Endothelial cell of hepatic sinusoid (primary cell): Measurements from ENCODE around the gene POLD1.
"Not testable (repeated sequence)": the region's sequence is repeated elsewhere in the genome, so short reads cannot be mapped to it uniquely, and the experiment has no call there.

Experiments used
- in situ Hi-C: cut with HindIII; loops from 2 replicates; pipeline ENCODE4 v1.10.0; 2017; ENCODE audit warnings: low sequenced_read_pairs

POLD1 gene

DNA sequence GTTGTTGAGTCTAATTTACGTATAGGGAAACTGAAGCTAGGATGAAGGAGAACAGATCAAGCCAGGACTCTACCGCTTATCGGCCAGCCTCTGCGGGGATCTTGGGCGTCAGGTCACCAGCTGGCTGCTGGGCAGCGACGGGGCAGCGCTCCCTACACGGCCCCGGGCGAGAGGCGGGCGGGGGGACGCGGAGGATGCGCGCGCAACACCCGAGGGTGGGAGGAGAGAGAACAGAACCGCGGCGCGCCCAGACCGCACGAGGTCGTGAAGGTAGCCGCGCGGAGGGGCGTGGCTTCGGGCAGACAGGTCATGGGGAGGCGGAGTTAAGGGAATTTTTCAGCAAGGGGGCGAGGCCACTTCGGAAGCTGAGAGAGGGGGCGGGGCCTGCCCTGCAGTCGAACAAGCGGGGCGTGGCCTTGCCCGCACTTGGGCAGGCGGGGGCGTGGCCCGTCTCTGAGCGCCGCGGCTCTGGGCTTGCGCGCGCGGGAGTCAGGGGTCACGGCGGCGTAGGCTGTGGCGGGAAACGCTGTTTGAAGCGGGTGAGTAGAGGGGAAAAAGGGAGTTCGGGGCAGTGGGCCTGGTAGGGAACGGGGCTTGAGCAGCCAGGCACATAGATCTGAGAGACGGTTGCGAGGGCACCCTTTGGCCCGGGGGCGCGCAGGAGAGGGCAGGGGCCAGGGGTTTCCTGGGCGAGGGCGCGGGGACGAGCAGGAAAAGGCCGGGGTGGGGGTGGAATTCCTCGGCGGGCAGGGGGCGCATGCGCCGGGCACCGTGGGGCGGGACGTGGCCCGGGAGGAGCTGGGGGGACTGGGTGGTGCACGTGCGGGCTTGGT, at the start of gene POLD1:
Gene POLD1 (plus strand): TSS at position 496 of the 833 bp plus-strand sequence. CDS start 14,505 bp downstream, outside the sequence.
- in situ Hi-C loops = no loop called here

DNA sequence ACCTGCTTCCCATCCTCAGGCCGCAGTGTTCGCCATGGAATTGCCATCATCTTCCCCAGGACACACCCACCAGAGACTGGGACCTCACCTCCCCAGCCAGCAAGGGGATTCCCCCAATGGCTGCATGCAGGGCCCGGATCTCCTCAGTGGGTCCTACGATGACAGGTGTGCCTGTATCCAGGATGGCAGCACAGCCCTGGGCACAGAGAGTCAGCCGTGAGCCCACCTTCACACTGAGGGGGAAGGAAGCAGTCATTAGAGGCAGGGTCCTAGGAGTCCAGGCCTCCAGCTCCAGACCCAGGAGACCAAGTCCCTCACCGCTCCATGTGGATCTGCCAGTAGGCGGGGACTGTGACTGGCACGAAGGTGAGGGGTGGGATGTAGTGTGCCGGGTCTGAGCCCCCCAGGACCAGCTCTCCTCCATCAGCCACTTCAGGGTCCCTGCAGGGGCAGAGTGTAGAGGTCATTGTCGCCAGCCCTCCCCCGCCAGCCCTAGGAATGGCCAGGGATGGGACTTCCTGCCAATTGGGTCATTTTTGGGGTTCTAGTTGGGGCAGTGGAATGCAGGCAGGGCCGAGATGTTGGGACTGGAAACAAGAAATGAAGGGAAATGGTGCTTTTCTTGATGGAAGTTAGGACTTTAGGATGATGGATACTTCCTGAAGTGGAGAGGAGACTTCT, 49.3 kb upstream of the POLD1 start:
- in situ Hi-C loops = loop anchor here (5.0 kb wide), 1 partner anchor 53 kb away; no protein-coding TSS in a partner anchor

DNA sequence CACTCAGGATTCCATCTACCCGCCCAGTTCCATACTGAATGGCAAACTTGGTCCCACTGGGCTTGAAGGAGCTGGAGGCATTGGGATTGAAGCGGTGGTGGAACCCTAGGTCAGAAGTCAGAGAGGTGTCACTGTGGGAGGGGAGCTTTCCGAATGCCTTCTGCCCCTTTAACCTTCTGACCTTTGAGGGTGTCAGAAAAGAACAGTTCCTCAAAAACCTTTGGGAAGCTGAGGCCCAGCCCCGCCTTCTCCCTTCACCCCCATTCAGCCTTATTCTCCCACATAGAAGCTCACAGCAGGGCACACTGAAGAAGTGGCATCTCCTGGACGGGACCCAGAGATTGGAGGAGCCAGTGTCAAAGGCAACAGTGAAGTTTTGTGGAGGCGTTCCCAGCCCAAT, 47.1 kb upstream of the POLD1 start:
- in situ Hi-C loops = not testable (repeated sequence)

DNA sequence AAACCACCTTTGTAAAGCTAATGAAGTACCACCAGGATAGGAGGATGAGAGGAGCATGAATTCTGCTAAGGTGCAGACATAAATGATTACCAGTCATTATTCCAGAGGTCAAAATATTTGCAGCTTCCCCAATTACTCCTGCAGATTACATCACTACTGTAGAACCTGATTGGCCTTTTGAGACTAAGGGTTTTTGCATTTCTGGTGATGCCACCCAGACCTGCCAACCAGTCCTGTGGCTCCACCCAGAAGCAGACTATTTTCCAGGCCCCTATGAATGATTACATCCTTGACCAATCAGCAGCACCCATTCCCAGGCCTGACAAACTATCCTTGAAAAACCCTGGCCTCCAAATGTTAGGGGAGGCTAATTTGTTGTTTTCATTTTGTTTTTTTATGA, 43.8 kb upstream of the POLD1 start:
- in situ Hi-C loops = no loop called here

DNA sequence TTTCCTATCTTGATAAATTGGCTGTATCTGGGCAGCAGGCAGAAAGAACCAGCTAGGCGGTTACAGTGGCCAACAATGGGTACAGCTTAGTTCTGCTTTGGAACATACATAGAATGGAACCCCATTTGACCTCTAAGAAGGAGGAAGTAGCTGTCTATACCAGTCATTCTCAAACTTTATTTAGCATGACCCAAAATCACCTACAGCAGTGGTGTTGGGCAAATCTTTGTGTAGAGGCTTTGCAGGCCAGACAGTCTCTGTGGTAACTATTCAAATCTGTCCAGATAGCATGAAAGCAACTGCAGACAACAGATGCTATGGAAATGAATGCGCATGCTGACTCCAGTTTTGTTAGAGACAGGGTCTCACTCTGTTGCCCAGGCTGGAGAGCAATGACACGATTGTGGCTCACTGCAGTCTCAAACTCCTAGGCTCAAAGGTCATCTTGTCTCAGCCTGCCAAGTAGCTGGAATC, 43.0 kb upstream of the POLD1 start:
- in situ Hi-C loops = no loop called here

DNA sequence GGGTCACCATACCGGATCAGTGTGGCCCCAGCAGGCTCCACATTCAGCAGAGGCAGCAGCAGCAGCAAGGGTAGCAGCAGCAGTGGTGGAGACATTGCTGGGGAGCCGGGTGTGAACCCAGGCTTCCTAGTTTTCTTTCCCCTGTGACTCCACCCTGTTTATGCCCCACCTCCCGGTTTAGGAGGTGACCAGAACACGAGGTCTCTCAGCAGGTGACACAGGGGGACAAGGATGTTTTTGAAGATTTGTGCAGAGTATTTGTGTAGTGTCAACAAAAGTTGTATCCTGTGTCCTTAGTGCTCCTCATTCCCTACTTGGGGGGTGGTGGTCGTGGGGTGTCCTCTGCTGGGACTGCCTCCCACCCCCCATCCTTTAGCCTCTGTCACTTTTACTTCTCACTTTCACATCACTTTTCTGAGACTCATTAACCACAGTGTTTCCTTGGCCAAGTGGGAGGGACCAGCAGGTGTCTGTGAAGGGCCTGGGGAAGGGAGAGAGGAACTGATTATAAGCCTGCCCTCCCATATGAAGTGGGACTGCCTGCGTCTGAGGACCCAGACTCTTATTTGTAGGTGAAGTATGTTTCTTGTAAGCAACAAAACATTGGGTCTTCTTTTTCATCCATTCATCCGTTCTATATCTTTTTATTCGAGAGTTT, 39.4 kb upstream of the POLD1 start:
- in situ Hi-C loops = no loop called here

DNA sequence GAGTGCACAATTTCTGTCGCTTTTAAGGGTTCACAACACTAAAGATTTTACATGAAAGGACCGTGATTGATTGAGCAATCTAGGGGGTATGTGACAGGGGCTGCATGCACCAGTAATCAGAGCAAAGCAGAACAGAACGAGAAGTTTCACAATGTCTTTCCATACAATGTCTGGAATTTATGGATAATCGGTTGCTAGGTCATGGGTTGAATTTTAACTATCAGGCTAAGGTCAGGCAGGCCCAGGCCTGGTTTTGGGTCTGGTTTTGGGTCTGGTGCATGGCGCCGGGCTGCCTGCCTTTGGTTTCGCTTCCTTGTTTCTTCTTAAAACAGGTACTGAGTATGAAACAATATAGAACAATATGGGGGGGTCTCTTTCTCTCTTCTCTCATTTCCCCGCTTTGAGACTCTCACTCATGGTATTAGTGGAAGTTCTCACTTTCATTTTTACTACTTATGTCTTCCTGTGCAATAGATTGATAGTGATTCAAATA, 37.0 kb upstream of the POLD1 start:
- in situ Hi-C loops = not testable (repeated sequence)

DNA sequence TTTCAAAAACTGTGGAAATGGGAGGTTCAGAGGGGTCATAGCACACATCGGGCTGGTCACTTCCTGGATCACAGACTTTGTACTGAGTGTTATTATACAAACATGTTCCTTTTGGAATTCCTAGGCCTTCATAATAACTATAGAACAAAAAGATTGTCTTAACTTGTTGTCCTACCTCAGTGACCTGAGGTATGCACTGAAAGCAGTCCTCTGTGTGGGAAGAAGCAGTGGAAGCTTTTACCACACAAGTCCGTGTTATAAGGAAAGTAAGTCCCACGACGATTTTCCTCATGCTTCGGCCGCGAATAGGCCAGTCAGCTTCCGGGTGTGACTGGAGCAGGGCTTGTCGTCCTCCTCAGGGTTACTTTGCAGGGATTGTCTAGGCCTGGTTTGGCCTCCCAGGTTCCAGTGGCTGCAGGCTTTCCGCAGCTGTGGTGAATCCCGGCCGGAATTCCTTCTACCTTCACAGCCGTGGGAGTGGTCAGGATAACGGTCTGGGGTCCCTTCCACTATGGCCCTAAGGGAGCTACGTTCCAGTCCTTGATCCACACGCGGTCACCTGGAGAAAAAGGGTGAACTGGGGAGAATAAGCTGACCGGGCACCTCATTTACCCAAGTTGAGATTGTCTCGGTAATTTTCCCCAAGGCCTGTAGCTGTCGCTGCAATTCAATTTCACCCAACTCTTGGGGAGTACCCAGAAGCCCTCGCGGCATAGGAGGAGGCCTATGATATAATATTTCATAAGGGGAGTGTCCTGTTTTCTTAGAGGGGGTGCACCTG, 34.7 kb upstream of the POLD1 start:
- in situ Hi-C loops = loop anchor here (10.0 kb wide), 1 partner anchor 125 kb away; the partner anchor contains the start of genes EMC10 and GARIN5A

DNA sequence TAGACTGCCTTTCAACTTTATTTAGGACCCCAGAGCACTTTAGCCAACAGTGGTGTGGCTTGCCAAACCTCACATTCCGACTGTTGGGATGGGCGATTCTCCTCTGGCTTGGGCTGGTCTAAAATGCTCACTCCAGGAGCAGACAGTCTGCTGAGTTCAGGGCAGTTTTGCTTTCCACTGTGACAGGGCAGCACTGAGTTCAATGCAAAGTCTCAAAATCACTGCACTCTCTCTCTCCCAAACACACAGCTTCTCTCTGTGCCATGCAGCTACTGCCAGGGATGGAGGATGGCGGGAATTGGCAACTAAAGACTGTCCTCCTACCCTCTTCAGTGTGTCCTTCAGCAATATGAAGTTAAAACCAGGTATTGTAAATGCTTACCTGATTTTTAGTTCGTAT, 31.9 kb upstream of the POLD1 start:
- in situ Hi-C loops = loop anchor here (10.0 kb wide), 1 partner anchor 123 kb away; the partner anchor contains the start of genes EMC10 and GARIN5A

DNA sequence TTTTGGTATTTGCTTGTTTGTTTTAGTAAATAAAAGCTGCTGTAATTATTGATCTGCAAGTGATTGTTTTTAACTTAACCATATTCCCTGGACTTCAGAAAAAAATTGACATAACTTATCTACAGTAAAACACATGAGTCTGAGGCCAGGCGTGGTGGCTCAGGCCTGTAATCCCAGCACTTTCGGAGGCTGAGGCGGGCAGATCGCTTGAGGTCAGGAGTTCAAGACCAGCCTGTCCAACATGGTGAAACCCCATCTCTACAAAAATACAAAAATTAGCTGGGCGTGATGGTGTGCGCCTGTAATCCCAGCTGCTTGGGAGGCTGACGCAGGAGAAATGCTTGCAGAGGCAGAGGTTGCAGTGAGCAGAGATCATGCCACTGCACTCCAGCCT, 30.7 kb upstream of the POLD1 start:
- in situ Hi-C loops = loop anchor here (10.0 kb wide), 1 partner anchor 121 kb away; the partner anchor contains the start of genes EMC10 and GARIN5A

DNA sequence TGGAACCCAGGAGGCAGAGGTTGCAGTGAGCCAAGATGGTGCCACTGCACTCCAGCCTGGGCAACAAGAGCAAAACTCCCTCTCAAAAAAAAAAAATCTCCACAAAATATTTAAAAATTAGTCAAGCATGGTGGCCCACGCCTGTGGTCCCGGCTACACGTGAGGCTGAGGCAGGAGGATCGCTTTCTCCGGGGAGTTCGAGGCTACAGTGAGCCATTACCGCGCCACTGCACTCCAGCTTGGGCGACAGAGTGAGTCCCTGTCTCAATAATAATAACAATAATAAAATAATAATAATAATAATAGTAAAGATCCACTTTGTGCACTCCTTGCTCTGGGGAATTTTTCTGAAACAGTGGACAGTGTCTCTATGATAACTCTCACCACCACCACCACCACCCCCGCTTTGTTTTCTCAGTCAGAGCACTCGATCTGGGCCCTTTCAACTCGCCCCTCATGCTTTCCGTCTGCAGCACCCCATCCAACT, 27.4 kb upstream of the POLD1 start:
- in situ Hi-C loops = loop anchor here (10.0 kb wide), 1 partner anchor 118 kb away; the partner anchor contains the start of genes EMC10 and GARIN5A

DNA sequence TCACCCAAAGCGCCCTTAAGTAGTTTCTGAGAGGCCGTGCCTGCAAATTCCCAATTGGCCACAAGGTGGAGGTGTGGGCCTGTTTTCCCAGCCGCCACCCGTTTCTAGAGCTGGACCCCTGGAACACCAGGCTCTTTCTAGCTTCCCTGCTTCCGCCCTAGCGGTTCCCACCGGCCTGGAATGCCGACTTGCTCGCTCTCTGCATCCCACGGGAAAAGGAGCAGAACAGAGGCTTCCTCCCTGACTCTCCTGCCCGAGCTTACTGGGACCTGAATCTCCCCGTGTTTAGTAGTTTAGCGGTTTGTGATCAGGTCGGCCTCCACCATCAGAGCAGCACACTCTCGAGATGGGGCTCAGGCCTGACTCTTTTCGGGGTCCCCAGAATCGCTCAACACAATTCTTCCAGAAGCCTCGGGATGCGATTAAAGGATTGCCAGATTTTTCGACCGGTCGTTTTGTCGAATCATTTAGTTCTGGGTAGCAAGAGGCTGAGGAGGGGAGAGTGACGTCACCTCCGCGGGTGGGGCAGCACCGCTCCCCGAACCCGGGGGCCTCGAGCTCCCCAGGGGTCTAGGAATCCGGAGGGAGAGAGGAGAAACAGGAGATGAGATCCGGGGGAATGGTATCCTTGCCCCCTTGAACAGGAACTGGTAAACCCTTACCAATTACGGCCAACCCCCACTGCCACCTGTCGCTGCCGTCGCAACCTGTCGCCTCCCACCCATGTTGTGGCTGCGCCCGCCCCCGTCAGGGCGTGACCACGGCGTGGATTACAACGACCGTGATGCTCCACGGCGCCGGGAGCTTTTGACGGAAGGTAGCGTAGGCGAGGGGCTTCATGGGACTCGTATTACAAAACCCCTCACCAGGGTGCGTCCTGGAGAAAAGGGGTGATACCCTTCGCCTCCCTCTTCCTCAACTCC, 26.7 kb upstream of the POLD1 start:
- in situ Hi-C loops = loop anchor here (10.0 kb wide), 1 partner anchor 117 kb away; the partner anchor contains the start of genes EMC10 and GARIN5A

DNA sequence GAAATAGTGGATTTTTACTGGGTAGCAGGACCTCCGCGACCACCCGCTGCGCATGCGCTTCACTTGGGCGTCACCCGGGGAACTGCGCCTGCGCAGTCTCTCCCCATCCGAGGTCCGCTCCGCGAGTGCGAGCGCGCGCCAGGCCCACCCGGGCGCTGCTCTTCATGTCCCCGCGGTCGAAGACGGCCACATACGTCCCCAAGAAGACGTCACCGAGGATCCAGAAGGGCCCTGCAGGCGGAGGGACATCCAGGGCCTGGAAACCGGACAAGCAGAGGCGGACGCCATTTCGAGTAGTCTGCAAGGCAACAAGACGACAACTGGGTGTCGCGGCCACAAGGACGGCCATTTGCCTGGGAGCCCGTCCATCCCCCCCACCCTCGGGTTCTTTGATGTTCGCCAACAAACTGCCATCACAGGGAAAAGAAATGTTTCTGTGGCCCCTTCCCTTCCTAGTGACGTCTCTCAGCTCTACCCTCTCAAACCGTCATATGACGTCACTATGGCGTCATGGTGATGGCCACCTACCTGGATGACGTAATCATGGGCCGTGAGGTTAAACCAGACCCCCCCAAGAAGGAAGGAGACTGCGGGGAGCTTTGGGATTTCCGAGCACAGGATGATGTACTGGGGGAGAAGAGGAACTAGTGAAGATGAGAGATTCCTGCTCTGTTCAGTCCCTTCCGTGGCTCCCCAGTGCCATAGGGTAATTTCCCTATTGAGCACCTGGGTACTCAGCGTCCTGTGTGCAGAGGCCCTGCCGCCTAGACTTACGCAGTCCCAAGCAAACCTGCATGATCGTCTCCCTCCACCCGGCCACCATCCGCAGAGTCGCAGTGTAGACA, 25.4 kb upstream of the POLD1 start:
- in situ Hi-C loops = loop anchor here (10.0 kb wide), 1 partner anchor 116 kb away; the partner anchor contains the start of genes EMC10 and GARIN5A

DNA sequence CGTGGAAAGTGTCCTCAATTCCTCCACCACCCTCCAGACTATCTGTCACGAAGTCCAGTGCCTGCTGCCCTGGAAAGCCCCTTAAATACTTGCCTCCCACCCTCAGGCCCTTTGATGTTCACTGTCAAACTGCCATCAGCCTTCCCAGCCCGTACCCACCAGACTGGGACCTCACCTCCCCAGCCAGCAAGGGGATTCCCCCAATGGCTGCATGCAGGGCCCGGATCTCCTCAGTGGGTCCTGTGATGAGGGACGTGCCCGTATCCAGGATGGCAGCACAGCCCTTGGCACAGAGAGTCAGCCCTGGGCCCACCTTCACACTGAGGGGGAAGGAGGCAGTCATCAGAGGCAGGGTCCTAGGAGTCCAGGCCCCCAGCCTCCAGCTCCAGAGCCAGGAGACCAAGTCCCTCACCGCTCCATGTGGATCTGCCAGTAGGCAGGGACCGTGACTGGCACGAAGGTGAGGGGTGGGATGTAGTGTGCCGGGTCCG, 24.8 kb upstream of the POLD1 start:
- in situ Hi-C loops = loop anchor here (10.0 kb wide), 1 partner anchor 115 kb away; the partner anchor contains the start of genes EMC10 and GARIN5A

DNA sequence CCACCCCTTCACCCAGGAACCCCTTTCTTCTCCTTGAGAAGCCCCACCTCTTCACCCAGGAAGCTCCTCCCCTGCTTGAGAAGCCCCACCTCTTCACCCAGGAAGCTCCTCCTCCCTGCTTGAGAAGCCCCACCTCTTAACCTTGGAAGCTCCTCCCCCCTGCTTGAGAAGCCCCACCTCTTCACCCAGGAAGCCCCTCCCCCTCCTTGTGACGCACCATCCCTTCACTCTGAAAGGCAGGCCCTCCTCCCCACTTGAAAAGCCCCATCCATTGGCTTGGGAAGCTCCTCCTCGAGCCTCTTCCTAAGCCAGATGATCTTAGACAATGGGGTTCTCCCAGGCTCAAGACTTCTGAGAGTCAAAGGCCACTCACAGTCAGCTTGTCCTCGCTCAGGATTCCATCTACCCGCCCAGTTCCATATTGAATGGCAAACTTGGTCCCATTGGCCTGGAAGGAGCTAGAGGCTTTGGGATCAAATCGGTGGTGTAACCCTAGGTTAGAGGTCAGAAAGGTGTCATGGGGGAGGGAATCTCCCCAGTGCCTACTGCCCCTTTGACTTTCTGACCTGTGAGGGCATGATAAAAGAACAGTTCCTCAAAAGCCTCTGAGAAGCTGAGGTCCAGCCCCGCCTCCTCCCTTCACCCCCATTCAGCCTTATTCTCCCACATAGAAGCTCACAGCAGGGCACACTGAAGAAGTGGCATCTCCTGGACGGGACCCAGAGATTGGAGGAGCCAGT, 22.7 kb upstream of the POLD1 start:
- in situ Hi-C loops = no loop called here

DNA sequence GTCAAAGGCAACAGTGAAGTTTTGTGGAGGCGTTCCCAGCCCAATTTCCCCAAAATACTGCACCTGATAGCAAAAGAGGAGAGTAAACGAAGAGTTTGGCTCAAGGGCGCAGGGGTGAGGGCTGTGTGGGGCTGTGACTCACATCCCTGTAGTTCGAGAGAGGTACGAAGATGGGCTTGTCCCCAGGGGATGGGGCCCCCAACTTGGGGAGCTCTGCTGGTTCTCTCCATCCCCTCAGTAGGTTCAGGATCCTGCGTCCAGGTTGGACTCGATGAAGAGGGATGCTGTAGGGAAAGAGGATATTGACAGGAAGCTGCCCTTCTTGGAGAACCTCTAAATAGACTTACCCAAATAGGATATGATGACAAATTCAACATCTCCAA, 22.1 kb upstream of the POLD1 start:
- in situ Hi-C loops = no loop called here
